Heart left ventricle (tissue), 16 donors: ENCODE data around the gene ATXN1. TPM values are rescaled to one million over a fixed set of nuclear protein-coding genes. Genes with fewer than 3 reads are reported as not detected.
A peak's percentile ranks its signal among the peaks of the same experiment; 100 is the strongest.
"Not testable (repeated sequence)": the region's sequence is repeated elsewhere in the genome, so short reads cannot be mapped to it uniquely, and the experiment has no call there.

ENCODE experiments used
- ATAC-seq, 4 donors: fragments of 200-7000 bp; cut with Tn5 transposase; one replicate each; pipeline ENCODE4 v1.9.1; 2020 to 2022; ENCODE audit warnings: moderate library complexity in 4 of 4, mild to moderate bottlenecking in 3 of 4, moderate number of reproducible peaks in 1 of 4
- DNase-seq, 5 donors: peaks; one replicate each; pipeline ENCODE4 v3.0.0-alpha.2; 2020
- H3K27ac ChIP-seq, 12 donors: fragments of 200-600 bp; sonication (generic) in 4 of 12; one replicate each; pipeline versions ENCODE4 v1.5.0 to v1.8.0; 2016 to 2022; ENCODE audit warnings: mild to moderate bottlenecking in 2 of 12
- H3K27me3 ChIP-seq, 9 donors: fragments of 200-600 bp; sonication (generic) in 2 of 9; one replicate each; pipeline versions ENCODE4 v1.5.1 to v1.8.0; 2016 to 2022; ENCODE audit warnings: mild to moderate bottlenecking in 3 of 9
- H3K36me3 ChIP-seq, 9 donors: fragments of 200-600 bp; sonication (generic) in 2 of 9; one replicate each; pipeline versions ENCODE4 v1.5.0 to v1.8.0; 2018 to 2022; ENCODE audit warnings: mild to moderate bottlenecking in 2 of 9
- H3K4me1 ChIP-seq, 12 donors: fragments of 200-600 bp; sonication (generic) in 4 of 12; one replicate each; pipeline versions ENCODE4 v1.5.0 to v1.8.0; 2016 to 2022; ENCODE audit warnings: mild to moderate bottlenecking in 3 of 12
- H3K4me3 ChIP-seq, 12 donors: fragments of 200-600 bp; sonication (generic) in 4 of 12; one replicate each; pipeline versions ENCODE4 v1.5.0 to v1.8.0; 2017 to 2022; ENCODE audit warnings: mild to moderate bottlenecking in 9 of 12, moderate library complexity in 4 of 12
- H3K9me3 ChIP-seq, 12 donors: fragments of 200-600 bp; sonication (generic) in 4 of 12; one replicate each; pipeline versions ENCODE4 v1.5.0 to v1.8.0; 2016 to 2022; ENCODE audit warnings: mild to moderate bottlenecking in 1 of 12
- CTCF ChIP-seq, 12 donors: fragments of 200-600 bp; sonication (generic) in 4 of 12; IDR thresholded peaks; one replicate each; pipeline versions ENCODE4 v1.5.0 to v1.8.0; 2018 to 2022; ENCODE audit warnings: antibody characterized with exemption in 12 of 12, mild to moderate bottlenecking in 5 of 12
- POLR2A ChIP-seq, 2 donors: fragments of 450-650 bp; IDR thresholded peaks; one replicate each; pipeline ENCODE4 v1.6.1; 2017; ENCODE audit warnings: antibody characterized with exemption in 2 of 2, mild to moderate bottlenecking in 2 of 2, moderate library complexity in 2 of 2
- WGBS, 4 donors: extraction: QIAGEN DNeasy Blood & Tissue Kit in 2 of 4; methylation state at CpG; one replicate each; pipeline versions ENCODE4 v1.1.5 to v1.1.7; 2013 to 2018; 5-methylcytosine and 5-hydroxymethylcytosine counted together
- intact Hi-C, 10 donors: fragments of 100-400 bp; cut with DNase I; formaldehyde crosslinking; loops; one replicate each; pipeline versions ENCODE4 v1.11.1 to v1.14.2; 2022
- polyA plus RNA-seq, 2 donors: library from polyadenylated mRNA; stranded (reverse); fragments of 200-250 nt; gene quantifications; one replicate each; pipeline ENCODE4 v1.2.3, GENCODE V29; 2013
- total RNA-seq, 9 donors: library from RNA; depleted of rRNA in 2 of 9; stranded (reverse); fragments of >200 nt in 2 of 9; fragmentation: NEBNext Ultra II Directional in 3 of 9; extraction: Animal tissue kit (Norgen Biotek cat#: 25700) in 3 of 9; gene quantifications; one replicate each; pipeline versions ENCODE4 v1.1.0 to v1.2.4, GENCODE V29; 2016 to 2023
- donor health status: ischemic (EF 13 %, LVEDD 7.1; RV severe dilation, severe dysfunction).
- donor health status: healthy with polysubstance abuse.
- donor health status: DM: no; HTN: yes; CAD: no.
- donor health status: DM: no; HTN: no; CAD: no.
- donor health status: ischemic (EF 25% LVEDD 6.9; RV normal size, moderate dysfunction).
- donor health status: ischemic (EF 25% LVEDD 5.7; RV mildly dilated, moderate dysfunction).
- donor health status: healthy.
- donor health status: DM: yes; HTN: yes; CAD: no.
- donor health status: ischemic (EF 35%, LVEDD 5.7; RV mildly dilated, moderate dysfunction).
- donor health status: nonischemic (EF 11% LVEDD 7.7; RV severe dilation, severe dysfunction).
- donor health status: DM: yes; HTN: yes; CAD: no.
- donor health status: PGD.
- donor health status: ischemic (EF 29% LVEDD 5.4; RV normal size, mild dysfunction).
- donor health status: nonischemic (EF 23%, LVEDD 6.1; RV moderate dilation, normal function).

Gene ATXN1
- total and polyA plus RNA-seq, 11 donors, result 8.7 to 51.8 (median 36.0) TPM

GRCh38 chr6:16706029-16706428 is 55.2 kb downstream of the ATXN1 start:
- Histone ChIP-seq H3K36me3 (no peaks in the 10 kb centered on the region), H3K4me1 (peaks cover 0 to 67% (median 22%) of the 10 kb centered on the region in 12 donors), H3K27ac (peak overlapping the region in 1 of 12 donors; percentile 82), H3K4me3 (no peak overlapping the region), H3K9me3 (peaks cover 0 to 3% (median 0%) of the 10 kb centered on the region in 12 donors), H3K27me3 (no peaks in the 10 kb centered on the region)
- TF ChIP-seq CTCF (IDR thresholded peaks at IDR 0.05) (no peak), POLR2A (IDR thresholded peaks at IDR 0.05) (no peak)
- WGBS, 4 donors, result 95 to 99% (median 98%) methylated on average over 4 of the region's 4 CpGs
- DNase-seq (no peak), ATAC-seq (no peak)
- intact Hi-C loops, result no loop called here

DNA sequence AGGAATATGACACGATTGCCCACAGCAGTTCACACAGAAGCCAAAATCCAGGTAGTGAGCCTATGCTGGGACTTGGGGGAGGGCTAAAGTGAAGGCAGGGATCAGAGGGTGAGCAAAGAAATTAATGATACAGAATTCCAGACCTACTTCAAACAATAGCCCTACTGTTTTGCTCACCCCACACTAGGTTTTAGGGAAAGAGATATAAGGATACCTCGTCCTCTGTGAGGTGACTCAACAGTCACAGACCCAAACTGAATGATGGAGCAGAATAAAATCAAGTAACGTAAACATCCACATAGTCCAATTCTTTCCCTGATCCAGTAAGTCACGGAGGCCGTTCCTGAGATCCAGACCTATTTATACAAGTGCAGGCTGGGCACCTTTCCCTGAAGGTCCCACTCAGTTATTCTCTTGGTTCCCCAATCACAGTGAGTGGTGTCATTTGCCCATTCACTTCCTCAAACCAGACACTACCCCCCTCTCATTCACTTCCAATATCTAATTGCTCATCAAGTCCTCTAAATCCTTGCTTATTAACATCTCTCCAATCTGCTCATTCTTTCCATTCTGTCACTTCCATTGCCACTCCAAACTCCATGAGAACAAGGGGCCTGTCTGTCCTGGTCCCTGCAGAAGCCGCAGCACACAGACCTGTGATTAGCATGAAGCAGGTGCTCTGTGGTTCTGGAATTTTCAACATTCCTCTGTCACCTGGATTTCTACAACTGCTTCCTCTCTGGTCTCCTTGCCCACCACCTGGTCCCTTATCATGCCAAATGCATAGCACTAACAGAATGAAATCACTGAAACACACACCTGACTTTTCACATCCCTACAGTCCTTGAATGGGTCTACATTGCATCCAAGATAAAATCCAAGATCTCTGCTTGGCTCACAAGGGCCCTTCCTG is 55.9 kb downstream of the ATXN1 start:
- 72 to 81% (median 75%) methylated on average over 6 of the region's 6 CpGs for WGBS, 4 donors
- DNase-seq (no peak), ATAC-seq (peak in 2 of 4 donors; percentile 34 to 36)
- Histone ChIP-seq H3K36me3 (no peaks in the 10 kb centered on the region), H3K27ac (peak overlapping the region in 1 of 12 donors; percentile 82), H3K4me1 (peaks cover 0 to 71% (median 28%) of the 10 kb centered on the region in 12 donors), H3K27me3 (no peaks in the 10 kb centered on the region), H3K4me3 (no peak overlapping the region), H3K9me3 (peaks cover 0 to 3% (median 0%) of the 10 kb centered on the region in 12 donors)
- TF ChIP-seq POLR2A (IDR thresholded peaks at IDR 0.05), result no peak
- no peak for TF ChIP-seq CTCF (IDR thresholded peaks at IDR 0.05)
- intact Hi-C loops, result no loop called here

GRCh38 chr6:16704401-16705045 is 56.7 kb downstream of the ATXN1 start:
- WGBS, 4 donors, result 34 to 48% (median 42%) methylated on average over 9 to 10 of the region's 10 CpGs
- peak overlapping the region in 9 of 12 donors; percentile 8 to 41 (median 24) for H3K4me3 ChIP-seq
- H3K27ac ChIP-seq, result peak overlapping the region in 2 of 12 donors; percentile 6 to 67
- DNase-seq (no peak), ATAC-seq (peak in 3 of 4 donors; percentile 31 to 65 (median 49))
- no peaks in the 10 kb centered on the region for H3K36me3 ChIP-seq
- intact Hi-C loops, result no loop called here
- H3K27me3 ChIP-seq, result no peaks in the 10 kb centered on the region
- H3K4me1 ChIP-seq, result peaks cover 0 to 79% (median 34%) of the 10 kb centered on the region in 12 donors
- TF ChIP-seq POLR2A (IDR thresholded peaks at IDR 0.05) (no peak), CTCF (IDR thresholded peaks at IDR 0.05) (no peak)
- H3K9me3 ChIP-seq, result peaks cover 0 to 3% (median 0%) of the 10 kb centered on the region in 12 donors

GRCh38 chr6:16702627-16703378 is 58.5 kb downstream of the ATXN1 start:
- WGBS, 4 donors, result 95 to 100% (median 96%) methylated on average over 3 to 6 of the region's 6 CpGs
- intact Hi-C loops, H3K36me3 ChIP-seq, ATAC-seq, DNase-seq, H3K9me3 ChIP-seq, H3K27me3 ChIP-seq, H3K4me3 ChIP-seq, H3K27ac ChIP-seq: not testable (repeated sequence)
- H3K4me1 ChIP-seq, result peaks cover 0 to 81% (median 47%) of the 10 kb centered on the region in 12 donors
